ENCODE measurements around the gene CEBPG. TPM values are rescaled to one million over a fixed set of nuclear protein-coding genes. Genes with fewer than 3 reads are reported as not detected.

Gene CEBPG
- total RNA-seq, 1 donor from 2014 or later = 19.3 TPM

GRCh38 chr19:33405553-33406461 lies 32.3 kb downstream of the CEBPG start:
- no peak for DNase-seq (ENCODE audit: low read depth)
- H3K4me3 ChIP-seq (ENCODE audit: low read depth, low read length) = no peak overlapping the region
- TF ChIP-seq, protein P1, sequence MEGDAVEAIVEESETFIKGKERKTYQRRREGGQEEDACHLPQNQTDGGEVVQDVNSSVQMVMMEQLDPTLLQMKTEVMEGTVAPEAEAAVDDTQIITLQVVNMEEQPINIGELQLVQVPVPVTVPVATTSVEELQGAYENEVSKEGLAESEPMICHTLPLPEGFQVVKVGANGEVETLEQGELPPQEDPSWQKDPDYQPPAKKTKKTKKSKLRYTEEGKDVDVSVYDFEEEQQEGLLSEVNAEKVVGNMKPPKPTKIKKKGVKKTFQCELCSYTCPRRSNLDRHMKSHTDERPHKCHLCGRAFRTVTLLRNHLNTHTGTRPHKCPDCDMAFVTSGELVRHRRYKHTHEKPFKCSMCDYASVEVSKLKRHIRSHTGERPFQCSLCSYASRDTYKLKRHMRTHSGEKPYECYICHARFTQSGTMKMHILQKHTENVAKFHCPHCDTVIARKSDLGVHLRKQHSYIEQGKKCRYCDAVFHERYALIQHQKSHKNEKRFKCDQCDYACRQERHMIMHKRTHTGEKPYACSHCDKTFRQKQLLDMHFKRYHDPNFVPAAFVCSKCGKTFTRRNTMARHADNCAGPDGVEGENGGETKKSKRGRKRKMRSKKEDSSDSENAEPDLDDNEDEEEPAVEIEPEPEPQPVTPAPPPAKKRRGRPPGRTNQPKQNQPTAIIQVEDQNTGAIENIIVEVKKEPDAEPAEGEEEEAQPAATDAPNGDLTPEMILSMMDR (conservative IDR thresholded peaks at IDR 0.05; ENCODE audit: low read depth, low read length) = no peak

GRCh38 chr19:33406521-33407139 lies 33.1 kb downstream of the CEBPG start:
- no peak overlapping the region for H3K4me3 ChIP-seq (ENCODE audit: low read depth, low read length)
- TF ChIP-seq, protein P1 (conservative IDR thresholded peaks at IDR 0.05; ENCODE audit: low read depth, low read length) = peak; percentile 77
- DNase-seq (ENCODE audit: low read depth) = no peak

GRCh38 chr19:33407140-33407551 lies 33.6 kb downstream of the CEBPG start:
- TF ChIP-seq, protein P1 (conservative IDR thresholded peaks at IDR 0.05; ENCODE audit: low read depth, low read length) = no peak
- no peak for DNase-seq (ENCODE audit: low read depth)
- H3K4me3 ChIP-seq (ENCODE audit: low read depth, low read length) = no peak overlapping the region

- DNase-seq (ENCODE audit: low read depth) = no peak
- TF ChIP-seq, protein P1 (conservative IDR thresholded peaks at IDR 0.05; ENCODE audit: low read depth, low read length) = no peak
- H3K4me3 ChIP-seq (ENCODE audit: low read depth, low read length) = no peak overlapping the region
Observed at GRCh38 chr19:33407716-33408115, 34.2 kb downstream of the CEBPG start.

DNA sequence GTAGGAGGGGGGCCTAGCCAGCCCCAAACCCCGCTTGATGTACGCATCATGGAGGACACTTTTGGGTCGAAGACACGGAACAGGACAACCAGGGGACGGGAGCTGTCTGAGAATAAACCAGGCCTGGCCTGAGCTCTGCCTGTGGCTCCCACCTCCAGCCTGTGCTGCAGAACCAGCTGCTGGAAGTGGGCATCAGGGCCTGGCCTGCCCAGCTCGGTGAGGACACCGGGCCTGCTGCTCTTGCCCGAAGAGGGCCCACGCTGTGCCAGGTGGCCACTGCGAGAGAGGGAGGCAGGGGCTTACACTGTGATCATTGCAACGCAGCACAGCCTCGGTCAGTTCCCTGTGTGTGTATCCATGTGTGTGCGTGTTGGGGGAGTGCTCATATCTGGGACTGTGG lies 34.6 kb downstream of the CEBPG start:
- no peak overlapping the region for H3K4me3 ChIP-seq (ENCODE audit: low read depth, low read length)
- TF ChIP-seq, protein P1 (conservative IDR thresholded peaks at IDR 0.05; ENCODE audit: low read depth, low read length) = no peak
- no peak for DNase-seq (ENCODE audit: low read depth)

GRCh38 chr19:33408538-33409434 lies 35.3 kb downstream of the CEBPG start:
- H3K4me3 ChIP-seq (ENCODE audit: low read depth, low read length) = no peak overlapping the region
- TF ChIP-seq, protein P1 (conservative IDR thresholded peaks at IDR 0.05; ENCODE audit: low read depth, low read length) = no peak
- no peak for DNase-seq (ENCODE audit: low read depth)

Measured in epithelial cell of proximal tubule (primary cell).